Gastrocnemius medialis (tissue), 4 donors: ENCODE measurements around the gene LGMN. TPM values are rescaled to one million over a fixed set of nuclear protein-coding genes. Genes with fewer than 3 reads are reported as not detected.

Experiments used
- ATAC-seq, 2 donors: fragments of 150-250 bp; one replicate each; pipeline ENCODE4 v1.9.1; 2016
- DNase-seq, 2 donors: peaks; one replicate each; pipeline ENCODE4 v3.0.0-alpha.2; 2019
- H3K27ac ChIP-seq, 4 donors: fragments of 200-600 bp; sonication (generic); 1 replicate in 1 of 4; 2 replicates in 3 of 4; pipeline ENCODE4 v1.5.1; 2016 to 2018; ENCODE audit warnings: mild to moderate bottlenecking in 2 of 4, moderate library complexity in 1 of 4
- H3K27me3 ChIP-seq, 3 donors: fragments of 200-600 bp; sonication (generic) in 2 of 3; 1 replicate in 1 of 3; 2 replicates in 2 of 3; pipeline versions ENCODE4 v1.5.1 to v1.6.0; 2016 to 2019; ENCODE audit warnings: mild to moderate bottlenecking in 1 of 3, moderate library complexity in 1 of 3
- H3K36me3 ChIP-seq, 2 donors: fragments of 200-600 bp; sonication (generic) in 1 of 2; one replicate each; pipeline ENCODE4 v1.5.1; 2017 to 2018
- H3K4me1 ChIP-seq, 2 donors: fragments of 200-600 bp; sonication (generic) in 1 of 2; one replicate each; pipeline ENCODE4 v1.5.1; 2016 to 2017; ENCODE audit warnings: mild to moderate bottlenecking in 2 of 2
- H3K4me3 ChIP-seq, 4 donors: fragments of 200-600 bp; sonication (generic) in 3 of 4; 1 replicate in 1 of 4; 2 replicates in 3 of 4; pipeline ENCODE4 v1.5.1; 2016 to 2019; ENCODE audit warnings: mild to moderate bottlenecking in 2 of 4
- H3K9me3 ChIP-seq, 3 donors: fragments of 200-600 bp; sonication (generic) in 2 of 3; 1 replicate in 1 of 3; 2 replicates in 2 of 3; pipeline ENCODE4 v1.5.1; 2016 to 2019
- POLR2A ChIP-seq, 2 donors: fragments of 450-650 bp; IDR thresholded peaks; one replicate each; pipeline ENCODE4 v1.6.1; 2017; ENCODE audit warnings: antibody characterized with exemption in 2 of 2, mild to moderate bottlenecking in 2 of 2, moderate library complexity in 2 of 2
- in situ Hi-C, 4 donors: fragments of 200-750 bp; cut with MboI; loops; one replicate each; pipeline versions ENCODE4 v1.15.0 to v1.8.0; 2017; ENCODE audit warnings: low sequenced_read_pairs in 4 of 4
- intact Hi-C: fragments of 100-400 bp; cut with DNase I; formaldehyde crosslinking; loops from one replicate; pipeline ENCODE4 v1.15.1; 2023; ENCODE audit warnings: low total_unique reads
- total RNA-seq, 4 donors: library from RNA; depleted of rRNA; stranded (reverse); fragments of >200 nt; gene quantifications; one replicate each; pipeline versions ENCODE4 v1.1.0 to v1.2.3, GENCODE V29; 2016
- TF ChIP-seq, protein P1 (sequence below), 5 experiments: fragments of 450-650 bp in 3 of 5; fragments of 200-600 bp in 2 of 5; sonication (generic) in 2 of 5; IDR thresholded peaks in 4 of 5; conservative IDR thresholded peaks in 1 of 5; 1 replicate in 4 of 5; 2 replicates in 1 of 5; pipeline ENCODE4 v1.5.1; 2016 to 2019; ENCODE audit warnings: antibody characterized with exemption in 5 of 5, mild to moderate bottlenecking in 3 of 5, moderate library complexity in 3 of 5

LGMN gene
- total RNA-seq, 4 donors from 2014 or later = 53.5 to 78.5 (median 62.8) TPM

DNA sequence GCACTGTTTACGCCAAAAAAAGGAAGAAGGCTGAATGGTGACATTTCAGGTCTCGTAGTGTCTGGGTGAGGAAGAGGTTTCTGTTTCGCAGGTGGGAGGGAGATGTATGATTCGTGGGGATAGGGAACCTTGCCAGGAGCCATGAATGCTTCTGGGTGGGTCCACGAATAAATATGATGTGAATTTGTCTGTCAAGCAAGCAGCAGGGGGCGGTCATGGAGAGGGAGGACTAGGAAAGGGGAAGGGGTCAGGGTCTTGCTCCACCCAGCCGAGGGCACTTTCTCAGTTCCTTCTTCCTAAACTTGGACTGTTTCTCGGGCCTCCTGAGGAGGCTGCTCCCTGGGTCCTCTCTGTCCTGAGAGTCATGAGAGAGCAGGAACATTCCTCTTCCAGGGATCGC lies 72.5 kb downstream of the LGMN start:
- Histone ChIP-seq H3K36me3 (no peaks in the 10 kb centered on the region), H3K4me3 (no peak overlapping the region), H3K27me3 (no peaks in the 10 kb centered on the region), H3K9me3 (no peaks in the 10 kb centered on the region), H3K27ac (no peak overlapping the region), H3K4me1 (no peaks in the 10 kb centered on the region)
- ATAC-seq = no peak
- TF ChIP-seq, protein P1, sequence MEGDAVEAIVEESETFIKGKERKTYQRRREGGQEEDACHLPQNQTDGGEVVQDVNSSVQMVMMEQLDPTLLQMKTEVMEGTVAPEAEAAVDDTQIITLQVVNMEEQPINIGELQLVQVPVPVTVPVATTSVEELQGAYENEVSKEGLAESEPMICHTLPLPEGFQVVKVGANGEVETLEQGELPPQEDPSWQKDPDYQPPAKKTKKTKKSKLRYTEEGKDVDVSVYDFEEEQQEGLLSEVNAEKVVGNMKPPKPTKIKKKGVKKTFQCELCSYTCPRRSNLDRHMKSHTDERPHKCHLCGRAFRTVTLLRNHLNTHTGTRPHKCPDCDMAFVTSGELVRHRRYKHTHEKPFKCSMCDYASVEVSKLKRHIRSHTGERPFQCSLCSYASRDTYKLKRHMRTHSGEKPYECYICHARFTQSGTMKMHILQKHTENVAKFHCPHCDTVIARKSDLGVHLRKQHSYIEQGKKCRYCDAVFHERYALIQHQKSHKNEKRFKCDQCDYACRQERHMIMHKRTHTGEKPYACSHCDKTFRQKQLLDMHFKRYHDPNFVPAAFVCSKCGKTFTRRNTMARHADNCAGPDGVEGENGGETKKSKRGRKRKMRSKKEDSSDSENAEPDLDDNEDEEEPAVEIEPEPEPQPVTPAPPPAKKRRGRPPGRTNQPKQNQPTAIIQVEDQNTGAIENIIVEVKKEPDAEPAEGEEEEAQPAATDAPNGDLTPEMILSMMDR (IDR thresholded peaks at IDR 0.05 in 4 of 5, conservative IDR thresholded peaks at IDR 0.05 in 1 of 5) = no peak
- no peak for TF ChIP-seq POLR2A (IDR thresholded peaks at IDR 0.05)
- intact Hi-C loops = no loop called here
- in situ Hi-C loops = no loop called here
- no peak for DNase-seq

DNA sequence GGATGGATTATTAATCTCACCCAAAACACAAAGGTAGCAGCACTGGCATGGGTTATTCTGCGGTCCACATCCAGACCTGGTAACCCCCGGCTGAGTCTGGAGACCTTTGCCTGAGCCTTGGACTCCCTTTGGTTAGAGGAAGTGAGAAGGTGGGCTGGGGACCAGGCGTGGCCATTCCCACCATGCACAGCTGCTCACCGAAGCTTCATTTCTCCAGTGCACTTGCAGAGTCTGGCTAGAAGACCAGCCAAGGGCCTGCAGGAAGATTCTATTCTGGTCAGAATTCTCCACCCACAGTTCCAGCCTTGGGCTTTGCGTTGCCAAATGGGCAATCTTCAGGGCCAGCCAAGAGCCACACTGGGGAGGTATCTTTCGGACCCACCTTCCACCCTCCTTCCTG lies 73.0 kb downstream of the LGMN start:
- ATAC-seq = no peak

GRCh38 chr14:92673601-92674150 lies 74.8 kb downstream of the LGMN start:
- H3K4me1 ChIP-seq = no peaks in the 10 kb centered on the region
- H3K27me3 ChIP-seq = no peaks in the 10 kb centered on the region
- TF ChIP-seq POLR2A (IDR thresholded peaks at IDR 0.05) = no peak
- TF ChIP-seq, protein P1 (IDR thresholded peaks at IDR 0.05 in 4 of 5, conservative IDR thresholded peaks at IDR 0.05 in 1 of 5) = no peak
- no peak for DNase-seq
- no peak overlapping the region for H3K4me3 ChIP-seq
- H3K9me3 ChIP-seq = no peaks in the 10 kb centered on the region
- ATAC-seq = no peak
- no peak overlapping the region for H3K27ac ChIP-seq
- in situ Hi-C loops = no loop called here
- intact Hi-C loops = no loop called here
- no peaks in the 10 kb centered on the region for H3K36me3 ChIP-seq

More for the DNA sequence above, 73.0 kb downstream of the LGMN start:
- no peak overlapping the region for H3K4me3 ChIP-seq
- intact Hi-C loops = no loop called here
- no peaks in the 10 kb centered on the region for H3K4me1 ChIP-seq
- no peak overlapping the region for H3K27ac ChIP-seq
- in situ Hi-C loops = no loop called here
- no peaks in the 10 kb centered on the region for H3K9me3 ChIP-seq
- TF ChIP-seq, protein P1 (IDR thresholded peaks at IDR 0.05 in 4 of 5, conservative IDR thresholded peaks at IDR 0.05 in 1 of 5) = no peak
- no peak for TF ChIP-seq POLR2A (IDR thresholded peaks at IDR 0.05)
- no peak for DNase-seq
- no peaks in the 10 kb centered on the region for H3K27me3 ChIP-seq
- H3K36me3 ChIP-seq = no peaks in the 10 kb centered on the region

DNA sequence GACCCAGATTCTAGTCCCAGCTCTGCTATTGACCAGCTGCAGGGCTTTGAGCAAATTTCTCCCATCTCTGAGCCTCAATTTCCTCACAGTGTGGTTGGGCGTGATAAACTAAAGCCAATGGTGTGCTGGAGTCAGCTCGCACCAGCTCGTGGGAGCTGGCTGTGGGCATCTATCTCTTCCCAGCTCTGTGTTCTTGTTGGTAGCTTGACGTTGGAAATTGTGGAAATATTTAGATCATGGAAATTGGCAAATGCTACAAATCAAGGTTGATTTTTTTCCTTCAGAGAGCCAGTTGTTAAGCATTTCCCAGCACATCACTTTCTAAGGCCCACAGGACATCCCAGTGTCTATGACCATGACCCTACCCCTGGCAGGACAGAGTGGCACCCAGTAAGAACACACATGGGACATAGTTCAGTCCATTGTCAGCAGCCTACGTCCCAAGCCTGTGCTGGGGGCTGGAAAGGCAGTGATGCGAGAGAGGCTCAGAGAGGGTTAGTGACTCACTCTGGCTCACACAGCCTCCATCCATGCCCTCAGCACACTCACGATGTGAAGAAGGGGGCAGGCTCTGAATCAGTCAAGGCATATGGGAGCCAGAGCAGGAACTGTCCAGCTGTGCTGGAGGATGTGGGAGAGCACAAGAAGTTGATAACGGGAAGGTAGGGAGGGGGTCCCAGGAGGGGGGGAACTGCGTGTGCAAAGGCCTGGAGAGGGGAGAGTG lies 77.6 kb downstream of the LGMN start:
- no peak overlapping the region for H3K4me3 ChIP-seq
- no peaks in the 10 kb centered on the region for H3K4me1 ChIP-seq
- no peak overlapping the region for H3K27ac ChIP-seq
- in situ Hi-C loops = no loop called here
- no peaks in the 10 kb centered on the region for H3K9me3 ChIP-seq
- ATAC-seq = no peak
- intact Hi-C loops = no loop called here
- TF ChIP-seq POLR2A (IDR thresholded peaks at IDR 0.05) = no peak
- TF ChIP-seq, protein P1 (IDR thresholded peaks at IDR 0.05 in 4 of 5, conservative IDR thresholded peaks at IDR 0.05 in 1 of 5) = no peak
- no peak for DNase-seq
- H3K27me3 ChIP-seq = no peaks in the 10 kb centered on the region
- no peaks in the 10 kb centered on the region for H3K36me3 ChIP-seq
